ENCODE data around the gene MMP14. TPM values are rescaled to one million over a fixed set of nuclear protein-coding genes. Genes with fewer than 3 reads are reported as not detected.
"Not testable (repeated sequence)": the region's sequence is repeated elsewhere in the genome, so short reads cannot be mapped to it uniquely, and the experiment has no call there.

MMP14 gene
- total RNA-seq, 6 experiments from 2014 or later = 8.7 to 26.0 (median 12.8) TPM

DNA sequence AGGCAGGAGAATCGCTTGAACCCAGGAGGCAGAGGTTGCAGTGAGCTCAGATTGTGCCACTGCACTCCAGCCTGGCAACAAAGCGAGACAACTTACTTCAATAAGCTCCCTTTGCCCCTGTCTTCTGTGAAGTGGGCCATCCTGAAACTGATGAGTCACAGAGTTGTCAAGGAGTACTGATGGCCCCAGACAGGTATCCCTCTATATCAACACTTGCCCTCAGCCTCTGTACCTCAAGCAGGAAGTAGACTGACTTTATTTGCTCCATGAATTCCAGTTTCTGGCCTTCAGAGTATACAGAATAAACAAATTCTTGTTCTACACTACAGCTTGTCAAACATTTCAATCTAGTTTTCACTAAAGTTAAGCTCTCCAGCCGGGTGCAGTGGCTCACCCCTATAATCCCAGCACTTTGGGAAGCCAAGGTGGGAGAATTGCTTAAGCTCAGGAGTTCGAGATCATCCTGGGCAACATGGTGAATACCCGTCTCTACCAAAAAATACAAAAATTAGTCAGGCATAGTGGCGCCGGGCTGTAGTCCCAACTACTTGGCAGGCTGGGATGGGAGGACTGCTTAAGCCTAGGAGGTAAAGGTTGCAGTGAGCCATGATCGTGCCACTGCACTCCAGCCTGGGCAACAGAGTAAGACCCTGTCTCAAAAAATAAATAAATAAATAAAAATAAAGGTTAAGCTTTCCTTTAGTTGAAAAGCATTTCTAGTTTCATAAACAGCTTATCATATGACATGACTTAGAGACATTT is 18.8 kb downstream of the MMP14 start:
- TF ChIP-seq, protein P1, sequence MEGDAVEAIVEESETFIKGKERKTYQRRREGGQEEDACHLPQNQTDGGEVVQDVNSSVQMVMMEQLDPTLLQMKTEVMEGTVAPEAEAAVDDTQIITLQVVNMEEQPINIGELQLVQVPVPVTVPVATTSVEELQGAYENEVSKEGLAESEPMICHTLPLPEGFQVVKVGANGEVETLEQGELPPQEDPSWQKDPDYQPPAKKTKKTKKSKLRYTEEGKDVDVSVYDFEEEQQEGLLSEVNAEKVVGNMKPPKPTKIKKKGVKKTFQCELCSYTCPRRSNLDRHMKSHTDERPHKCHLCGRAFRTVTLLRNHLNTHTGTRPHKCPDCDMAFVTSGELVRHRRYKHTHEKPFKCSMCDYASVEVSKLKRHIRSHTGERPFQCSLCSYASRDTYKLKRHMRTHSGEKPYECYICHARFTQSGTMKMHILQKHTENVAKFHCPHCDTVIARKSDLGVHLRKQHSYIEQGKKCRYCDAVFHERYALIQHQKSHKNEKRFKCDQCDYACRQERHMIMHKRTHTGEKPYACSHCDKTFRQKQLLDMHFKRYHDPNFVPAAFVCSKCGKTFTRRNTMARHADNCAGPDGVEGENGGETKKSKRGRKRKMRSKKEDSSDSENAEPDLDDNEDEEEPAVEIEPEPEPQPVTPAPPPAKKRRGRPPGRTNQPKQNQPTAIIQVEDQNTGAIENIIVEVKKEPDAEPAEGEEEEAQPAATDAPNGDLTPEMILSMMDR (IDR thresholded peaks at IDR 0.05) = no peak
- TF ChIP-seq POLR2A (IDR thresholded peaks at IDR 0.05) = no peak
- Histone ChIP-seq H3K27ac (no peak overlapping the region), H3K9me3 (no peaks in the 10 kb centered on the region), H3K36me3 (no peaks in the 10 kb centered on the region), H3K4me1 (no peaks in the 10 kb centered on the region), H3K27me3 (no peaks in the 10 kb centered on the region), H3K4me3 (no peak overlapping the region)
- ATAC-seq (no peak), DNase-seq (no peak)
- intact Hi-C loops (cut with DNase I) = no loop called here
- 84% methylated on average over 6 of the region's 8 CpGs for WGBS (ENCODE audit: insufficient coverage, low coverage, low lambda C conversion rate, missing lambda C conversion rate)

DNA sequence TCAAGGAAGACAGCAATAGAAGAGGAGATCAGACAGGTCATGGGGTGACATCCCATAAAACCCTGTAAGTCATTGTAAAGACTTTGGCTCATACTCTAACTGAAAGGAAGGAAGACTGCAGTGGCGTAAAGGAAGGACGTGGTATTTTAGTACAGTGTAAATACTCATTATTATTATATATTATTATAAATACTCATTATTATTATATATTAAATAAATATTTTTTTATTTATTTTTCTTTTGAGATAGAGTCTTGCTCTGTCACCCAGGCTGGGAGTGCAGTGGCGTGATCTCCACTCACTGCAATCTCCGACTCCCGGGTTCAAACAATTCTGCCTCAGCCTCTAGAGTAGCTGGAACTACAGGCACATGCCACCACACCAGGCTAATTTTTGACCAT is 20.0 kb downstream of the MMP14 start:
- peak in 1 of 3 donors; percentile 1 for DNase-seq
- 88% methylated on average over 5 of the region's 5 CpGs for WGBS (ENCODE audit: insufficient coverage, low coverage, low lambda C conversion rate, missing lambda C conversion rate)
- intact Hi-C loops (cut with DNase I) = no loop called here

DNA sequence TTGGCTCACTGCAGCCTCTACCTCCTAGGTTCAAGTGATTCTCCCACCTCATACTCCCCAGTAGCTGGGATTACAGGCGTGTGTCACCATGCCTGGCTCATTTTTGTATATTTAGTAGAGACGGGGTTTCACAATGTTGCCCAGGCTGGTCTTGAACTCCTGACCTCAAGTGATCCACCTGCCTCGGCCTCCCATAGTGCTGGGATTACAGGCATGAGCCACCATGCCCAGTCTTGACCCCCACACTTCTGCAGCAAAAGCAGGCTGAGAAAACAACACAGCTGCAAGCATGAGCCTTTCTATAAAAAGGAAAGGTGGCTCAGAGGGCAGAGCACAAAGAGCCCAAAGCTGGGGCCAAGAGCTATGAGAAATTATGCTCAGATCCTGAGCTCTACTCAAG is 24.0 kb downstream of the MMP14 start:
- H3K4me1 ChIP-seq; intact Hi-C loops (cut with DNase I); H3K36me3 ChIP-seq; H3K27ac ChIP-seq; H3K9me3 ChIP-seq; H3K4me3 ChIP-seq; ATAC-seq; H3K27me3 ChIP-seq: not testable (repeated sequence)
- DNase-seq = peak in 1 of 3 donors; percentile 4
- WGBS (ENCODE audit: insufficient coverage, low coverage, low lambda C conversion rate, missing lambda C conversion rate) = 76% methylated on average over 2 of the region's 3 CpGs

More for the DNA sequence above, 20.0 kb downstream of the MMP14 start:
- no peak overlapping the region for H3K4me3 ChIP-seq
- no peaks in the 10 kb centered on the region for H3K36me3 ChIP-seq
- no peak for TF ChIP-seq POLR2A (IDR thresholded peaks at IDR 0.05)
- TF ChIP-seq, protein P1 (IDR thresholded peaks at IDR 0.05) = no peak
- H3K4me1 ChIP-seq = no peaks in the 10 kb centered on the region
- no peak for ATAC-seq
- H3K27ac ChIP-seq = no peak overlapping the region
- no peaks in the 10 kb centered on the region for H3K9me3 ChIP-seq
- H3K27me3 ChIP-seq = no peaks in the 10 kb centered on the region

DNA sequence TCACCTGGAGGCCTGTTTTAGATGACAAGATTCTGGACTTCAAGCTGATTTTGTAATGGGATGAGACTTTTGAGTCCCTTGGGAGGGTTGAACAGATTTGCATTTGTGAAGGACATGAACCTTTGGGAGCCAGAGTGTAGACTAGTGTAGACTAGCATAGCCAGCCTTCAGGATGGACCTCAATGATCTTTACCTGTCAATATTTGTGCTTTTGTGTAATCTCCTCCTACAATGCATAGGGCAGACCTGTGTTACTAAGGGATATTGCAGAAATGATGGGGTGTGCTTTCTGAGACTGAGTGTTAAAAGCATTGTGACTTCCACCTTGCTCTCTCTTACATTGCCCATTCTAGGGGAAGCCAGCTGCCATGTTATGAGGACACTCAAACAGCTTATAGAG is 25.3 kb downstream of the MMP14 start:
- DNase-seq (no peak), ATAC-seq (no peak)
- intact Hi-C loops (cut with DNase I) = no loop called here
- no peak overlapping the region for H3K27ac ChIP-seq
- no peaks in the 10 kb centered on the region for H3K4me1 ChIP-seq
- H3K4me3 ChIP-seq = no peak overlapping the region
- H3K36me3 ChIP-seq = no peaks in the 10 kb centered on the region
- TF ChIP-seq POLR2A (IDR thresholded peaks at IDR 0.05) = no peak
- TF ChIP-seq, protein P1 (IDR thresholded peaks at IDR 0.05) = no peak
- H3K27me3 ChIP-seq = no peaks in the 10 kb centered on the region
- no peaks in the 10 kb centered on the region for H3K9me3 ChIP-seq

DNA sequence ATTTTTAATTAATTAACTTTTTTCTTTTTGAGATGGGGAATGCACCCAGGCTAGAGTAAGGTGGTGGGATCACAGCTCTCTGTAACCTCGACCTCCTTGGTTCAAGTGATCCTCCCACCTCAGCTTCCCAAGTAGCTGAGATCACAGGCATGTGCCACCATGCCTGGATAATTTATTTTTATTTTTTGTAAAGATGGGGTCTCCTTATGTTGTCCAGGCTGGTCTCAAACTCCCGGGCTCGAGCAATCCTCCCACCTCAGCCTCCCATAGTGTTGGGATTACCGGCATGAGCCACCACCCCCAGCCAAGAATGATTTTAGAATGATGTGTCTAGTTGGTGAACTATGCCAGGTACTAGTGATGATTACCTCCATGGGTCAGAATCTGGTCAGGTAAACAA is 28.6 kb downstream of the MMP14 start:
- intact Hi-C loops (cut with DNase I) = no loop called here
- no peaks in the 10 kb centered on the region for H3K4me1 ChIP-seq
- TF ChIP-seq POLR2A (IDR thresholded peaks at IDR 0.05) = no peak
- TF ChIP-seq, protein P1 (IDR thresholded peaks at IDR 0.05) = no peak
- DNase-seq (peak in 1 of 3 donors; percentile 11), ATAC-seq (no peak)
- H3K27me3 ChIP-seq = no peaks in the 10 kb centered on the region
- H3K27ac ChIP-seq = no peak overlapping the region
- H3K9me3 ChIP-seq = no peaks in the 10 kb centered on the region
- H3K4me3 ChIP-seq = no peak overlapping the region
- WGBS (ENCODE audit: insufficient coverage, low coverage, low lambda C conversion rate, missing lambda C conversion rate) = 64% methylated on average over 4 of the region's 4 CpGs
- H3K36me3 ChIP-seq = no peaks in the 10 kb centered on the region
